ENCODE data around the gene FLVCR2.

Gene FLVCR2

GRCh38 chr14:75559045-75559444 is 19.4 kb upstream of the FLVCR2 start:
- CTCF ChIA-PET, result no interaction called here
- TF ChIP-seq BHLHE40 (IDR thresholded peaks at IDR 0.05; ENCODE audit: borderline replicate concordance), result no peak
- POLR2A ChIA-PET, result no interaction called here

GRCh38 chr14:75559451-75560222 is 18.8 kb upstream of the FLVCR2 start:
- CTCF ChIA-PET, result interaction anchor here (2.7 kb wide), 1 partner anchor 11 kb away, joined by 15 read pairs; no protein-coding TSS in a partner anchor
- POLR2A ChIA-PET, result no interaction called here
- no peak for DNase-seq (ENCODE audit: extremely low spot score)
- TF ChIP-seq ZNF384 (IDR thresholded peaks at IDR 0.05) (no peak), PKNOX1 (IDR thresholded peaks at IDR 0.05) (peak; percentile 46; the same call in 1 of the 2 replicates), FOXM1 (IDR thresholded peaks at IDR 0.05; ENCODE audit: borderline replicate concordance) (no peak)

More at GRCh38 chr14:75559045-75559444, 19.4 kb upstream of the FLVCR2 start:
- DNase-seq (ENCODE audit: extremely low spot score), result no peak

- no peak for TF ChIP-seq ELF4 (IDR thresholded peaks at IDR 0.05)
- TF ChIP-seq SUZ12 (IDR thresholded peaks at IDR 0.05), result no peak
- no peak for TF ChIP-seq HDGF (IDR thresholded peaks at IDR 0.05; ENCODE audit: borderline replicate concordance)
- no peak for TF ChIP-seq NFRKB (IDR thresholded peaks at IDR 0.05)
- no peak for TF ChIP-seq PKNOX1 (IDR thresholded peaks at IDR 0.05)
- no peak for TF ChIP-seq FOXA1 (IDR thresholded peaks at IDR 0.05)
- no peak for TF ChIP-seq TARDBP (IDR thresholded peaks at IDR 0.05)
- TF ChIP-seq ZNF384 (IDR thresholded peaks at IDR 0.05), result no peak
- no peak for TF ChIP-seq BHLHE40 (IDR thresholded peaks at IDR 0.05; ENCODE audit: borderline replicate concordance)
- no peak for TF ChIP-seq L3MBTL2 (conservative IDR thresholded peaks at IDR 0.05)
- TF ChIP-seq FOXM1 (IDR thresholded peaks at IDR 0.05; ENCODE audit: borderline replicate concordance), result no peak
- TF ChIP-seq ARNT (IDR thresholded peaks at IDR 0.05), result no peak
- no peak for TF ChIP-seq LEF1 (IDR thresholded peaks at IDR 0.05; ENCODE audit: borderline replicate concordance)
- no peak for TF ChIP-seq SP1 (IDR thresholded peaks at IDR 0.05)
- no peak for TF ChIP-seq FOXK2 (IDR thresholded peaks at IDR 0.05)
- TF ChIP-seq CTBP1 (IDR thresholded peaks at IDR 0.05; ENCODE audit: borderline replicate concordance), result no peak
- ChIA-PET POLR2A (interaction anchor here (0.7 to 1.0 kb wide), 3 partner anchors 11 to 100 kb away, joined by 3 to 4 read pairs (median 3); partner anchors contain the start of genes ERG28 and TTLL5), CTCF (interaction anchor here (0.6 to 2.7 kb wide), 18 partner anchors 9 to 258 kb away, joined by 3 to 27 read pairs (median 4); no protein-coding TSS in a partner anchor)
- peak; percentile 87 for DNase-seq (ENCODE audit: extremely low spot score)
These were observed 17.4 kb upstream of the FLVCR2 start for GRCh38 chr14:75561013-75561432.

- no peak for TF ChIP-seq FOXM1 (IDR thresholded peaks at IDR 0.05; ENCODE audit: borderline replicate concordance)
- TF ChIP-seq FOXK2 (IDR thresholded peaks at IDR 0.05), result no peak
- no peak for TF ChIP-seq FOXA1 (IDR thresholded peaks at IDR 0.05)
- no peak for TF ChIP-seq ARNT (IDR thresholded peaks at IDR 0.05)
- no peak for TF ChIP-seq LEF1 (IDR thresholded peaks at IDR 0.05; ENCODE audit: borderline replicate concordance)
- no peak for TF ChIP-seq SUZ12 (IDR thresholded peaks at IDR 0.05)
- TF ChIP-seq SP1 (IDR thresholded peaks at IDR 0.05), result no peak
- no peak for TF ChIP-seq L3MBTL2 (conservative IDR thresholded peaks at IDR 0.05)
- TF ChIP-seq ZNF384 (IDR thresholded peaks at IDR 0.05), result no peak
- TF ChIP-seq PKNOX1 (IDR thresholded peaks at IDR 0.05), result no peak
- TF ChIP-seq BHLHE40 (IDR thresholded peaks at IDR 0.05; ENCODE audit: borderline replicate concordance), result no peak
- no peak for TF ChIP-seq ELF4 (IDR thresholded peaks at IDR 0.05)
- no peak for TF ChIP-seq HDGF (IDR thresholded peaks at IDR 0.05; ENCODE audit: borderline replicate concordance)
- TF ChIP-seq CTBP1 (IDR thresholded peaks at IDR 0.05; ENCODE audit: borderline replicate concordance), result no peak
- ChIA-PET POLR2A (no interaction called here), CTCF (interaction anchor here (1.2 to 2.7 kb wide), 5 partner anchors 9 to 254 kb away, joined by 3 to 27 read pairs (median 8); no protein-coding TSS in a partner anchor)
- no peak for DNase-seq (ENCODE audit: extremely low spot score)
These were observed 16.3 kb upstream of the FLVCR2 start for GRCh38 chr14:75562089-75562488.

GRCh38 chr14:75562489-75562888 is 15.9 kb upstream of the FLVCR2 start:
- DNase-seq (ENCODE audit: extremely low spot score), result no peak
- CTCF ChIA-PET, result interaction anchor here (1.2 to 2.7 kb wide), 4 partner anchors 9 to 254 kb away, joined by 3 to 27 read pairs (median 12); no protein-coding TSS in a partner anchor
- no peak for TF ChIP-seq FOXA1 (IDR thresholded peaks at IDR 0.05)
- no peak for TF ChIP-seq L3MBTL2 (conservative IDR thresholded peaks at IDR 0.05)
- POLR2A ChIA-PET, result no interaction called here

- no peak for DNase-seq (ENCODE audit: extremely low spot score)
- CTCF ChIA-PET, result interaction anchor here (0.5 kb wide), 1 partner anchor 269 kb away, joined by 4 read pairs; no protein-coding TSS in a partner anchor
- TF ChIP-seq NFRKB (IDR thresholded peaks at IDR 0.05) (no peak), PKNOX1 (IDR thresholded peaks at IDR 0.05) (peak; percentile 34; the same call in 1 of the 2 replicates)
- POLR2A ChIA-PET, result no interaction called here
These were observed 14.5 kb upstream of the FLVCR2 start for GRCh38 chr14:75563931-75564330.

Data from HEK293T (cell line).